Measurements from ENCODE around the gene CCDC40. TPM values are rescaled to one million over a fixed set of nuclear protein-coding genes. Genes with fewer than 3 reads are reported as not detected.

CCDC40 gene
- total RNA-seq, 1 donor from 2014 or later: 5.4 TPM

DNA sequence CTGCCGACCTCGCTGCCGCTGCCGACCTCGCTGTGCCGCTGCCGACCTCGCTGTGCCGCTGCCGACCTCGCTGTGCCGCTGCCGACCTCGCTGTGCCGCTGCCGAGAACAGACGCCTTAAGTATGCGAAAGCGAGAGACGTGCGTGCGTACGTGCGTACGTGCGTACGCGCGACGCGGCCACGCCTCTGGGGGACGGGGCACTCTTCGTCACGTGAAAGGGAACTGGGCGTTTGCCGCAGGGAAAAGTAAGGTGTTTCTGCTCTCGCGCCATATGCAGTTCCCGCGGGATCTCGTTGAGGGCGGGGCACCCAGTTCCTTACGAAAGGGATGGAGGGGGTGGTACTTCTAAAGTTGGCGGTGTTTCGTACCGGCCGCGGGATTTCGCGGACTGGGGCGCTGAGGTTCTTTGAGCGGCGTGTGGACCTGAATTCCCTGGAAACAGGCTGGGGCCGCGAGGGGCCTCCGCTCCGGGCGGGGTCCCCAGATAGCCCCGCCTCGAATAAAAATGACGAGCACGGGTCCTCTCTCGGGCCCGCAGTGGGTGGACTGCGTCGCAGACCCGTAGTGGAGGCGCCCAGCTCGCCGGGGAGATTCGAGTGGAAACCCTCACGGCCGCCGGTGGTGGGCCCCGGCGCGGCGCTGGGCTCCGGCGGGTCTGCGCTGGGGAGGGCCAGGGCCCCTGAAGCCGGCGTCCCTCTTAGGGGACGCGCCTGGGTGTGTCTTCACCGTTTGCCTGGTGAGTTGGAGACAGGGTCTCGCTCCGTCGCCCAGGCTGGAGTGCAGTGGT lies 110.8 kb downstream of the CCDC40 start, which contains the start of gene EIF4A3:
EIF4A3 (minus strand) TSS at position 94 of the 788 bp plus-strand sequence. CDS start 167 bp downstream, outside the sequence.
- Histone ChIP-seq H3K27ac (peak within 1 kb of the TSS; percentile 83 to 92), H3K27me3 (no peaks in the 10 kb centered on the region), H3K36me3 (peaks cover 19% of the 10 kb centered on the region in 2 donors), H3K4me3 (peak within 1 kb of the TSS; percentile 95 to 99), H3K9me3 (no peaks in the 10 kb centered on the region), H3K4me1 (peaks cover 0 to 16% of the 10 kb centered on the region in 2 donors)
- TF ChIP-seq, protein P1, sequence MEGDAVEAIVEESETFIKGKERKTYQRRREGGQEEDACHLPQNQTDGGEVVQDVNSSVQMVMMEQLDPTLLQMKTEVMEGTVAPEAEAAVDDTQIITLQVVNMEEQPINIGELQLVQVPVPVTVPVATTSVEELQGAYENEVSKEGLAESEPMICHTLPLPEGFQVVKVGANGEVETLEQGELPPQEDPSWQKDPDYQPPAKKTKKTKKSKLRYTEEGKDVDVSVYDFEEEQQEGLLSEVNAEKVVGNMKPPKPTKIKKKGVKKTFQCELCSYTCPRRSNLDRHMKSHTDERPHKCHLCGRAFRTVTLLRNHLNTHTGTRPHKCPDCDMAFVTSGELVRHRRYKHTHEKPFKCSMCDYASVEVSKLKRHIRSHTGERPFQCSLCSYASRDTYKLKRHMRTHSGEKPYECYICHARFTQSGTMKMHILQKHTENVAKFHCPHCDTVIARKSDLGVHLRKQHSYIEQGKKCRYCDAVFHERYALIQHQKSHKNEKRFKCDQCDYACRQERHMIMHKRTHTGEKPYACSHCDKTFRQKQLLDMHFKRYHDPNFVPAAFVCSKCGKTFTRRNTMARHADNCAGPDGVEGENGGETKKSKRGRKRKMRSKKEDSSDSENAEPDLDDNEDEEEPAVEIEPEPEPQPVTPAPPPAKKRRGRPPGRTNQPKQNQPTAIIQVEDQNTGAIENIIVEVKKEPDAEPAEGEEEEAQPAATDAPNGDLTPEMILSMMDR (IDR thresholded peaks at IDR 0.05): no peak
- peak; percentile 94 to 99 for DNase-seq (ENCODE audit: low spot score in 2 of 2)
- intact Hi-C loops (cut with DNase I): loop anchor here (1.0 to 5.0 kb wide), 6 partner anchors 46 to 270 kb away; partner anchors contain the start of genes ENDOV, GAA, RNF213 and SGSH

Other genes starting within 250 kb of the CCDC40 start
- 1.1 TPM for gene CBX8, start 239.6 kb upstream of the CCDC40 start, total RNA-seq
- gene CBX4, start 197.2 kb upstream of the CCDC40 start, total RNA-seq: 25.7 TPM
- gene TBC1D16, start 770 bp upstream of the CCDC40 start, total RNA-seq: 55.6 TPM
- gene GAA, start 64.9 kb downstream of the CCDC40 start, total RNA-seq: 91.6 TPM
- 78.9 TPM for gene EIF4A3, start 110.5 kb downstream of the CCDC40 start, total RNA-seq
- gene CARD14, start 133.4 kb downstream of the CCDC40 start, total RNA-seq: 1.1 TPM
- gene SGSH, start 183.7 kb downstream of the CCDC40 start, total RNA-seq: 50.9 TPM
- 25.8 TPM for gene SLC26A11, start 183.8 kb downstream of the CCDC40 start, total RNA-seq
- 155 TPM for gene RNF213, start 224.2 kb downstream of the CCDC40 start, total RNA-seq